GM12872 (cell line): Measurements from ENCODE around the gene ANKRD39.

Source experiments
- TF ChIP-seq, protein P1 (sequence below): IDR thresholded peaks from 3 replicates; pipeline ENCODE4 v1.5.1; 2011; ENCODE audit warnings: low read depth, mild to moderate bottlenecking, low read length, moderate library complexity; ENCODE audit not compliant: insufficient read depth

The ANKRD39 gene

GRCh38 chr2:96819876-96820511 lies 37.8 kb downstream of the ANKRD39 start:
- TF ChIP-seq, protein P1, sequence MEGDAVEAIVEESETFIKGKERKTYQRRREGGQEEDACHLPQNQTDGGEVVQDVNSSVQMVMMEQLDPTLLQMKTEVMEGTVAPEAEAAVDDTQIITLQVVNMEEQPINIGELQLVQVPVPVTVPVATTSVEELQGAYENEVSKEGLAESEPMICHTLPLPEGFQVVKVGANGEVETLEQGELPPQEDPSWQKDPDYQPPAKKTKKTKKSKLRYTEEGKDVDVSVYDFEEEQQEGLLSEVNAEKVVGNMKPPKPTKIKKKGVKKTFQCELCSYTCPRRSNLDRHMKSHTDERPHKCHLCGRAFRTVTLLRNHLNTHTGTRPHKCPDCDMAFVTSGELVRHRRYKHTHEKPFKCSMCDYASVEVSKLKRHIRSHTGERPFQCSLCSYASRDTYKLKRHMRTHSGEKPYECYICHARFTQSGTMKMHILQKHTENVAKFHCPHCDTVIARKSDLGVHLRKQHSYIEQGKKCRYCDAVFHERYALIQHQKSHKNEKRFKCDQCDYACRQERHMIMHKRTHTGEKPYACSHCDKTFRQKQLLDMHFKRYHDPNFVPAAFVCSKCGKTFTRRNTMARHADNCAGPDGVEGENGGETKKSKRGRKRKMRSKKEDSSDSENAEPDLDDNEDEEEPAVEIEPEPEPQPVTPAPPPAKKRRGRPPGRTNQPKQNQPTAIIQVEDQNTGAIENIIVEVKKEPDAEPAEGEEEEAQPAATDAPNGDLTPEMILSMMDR, result 0 out of 3 replicates have a peak, but pooled peaks have one; percentile 5

DNA sequence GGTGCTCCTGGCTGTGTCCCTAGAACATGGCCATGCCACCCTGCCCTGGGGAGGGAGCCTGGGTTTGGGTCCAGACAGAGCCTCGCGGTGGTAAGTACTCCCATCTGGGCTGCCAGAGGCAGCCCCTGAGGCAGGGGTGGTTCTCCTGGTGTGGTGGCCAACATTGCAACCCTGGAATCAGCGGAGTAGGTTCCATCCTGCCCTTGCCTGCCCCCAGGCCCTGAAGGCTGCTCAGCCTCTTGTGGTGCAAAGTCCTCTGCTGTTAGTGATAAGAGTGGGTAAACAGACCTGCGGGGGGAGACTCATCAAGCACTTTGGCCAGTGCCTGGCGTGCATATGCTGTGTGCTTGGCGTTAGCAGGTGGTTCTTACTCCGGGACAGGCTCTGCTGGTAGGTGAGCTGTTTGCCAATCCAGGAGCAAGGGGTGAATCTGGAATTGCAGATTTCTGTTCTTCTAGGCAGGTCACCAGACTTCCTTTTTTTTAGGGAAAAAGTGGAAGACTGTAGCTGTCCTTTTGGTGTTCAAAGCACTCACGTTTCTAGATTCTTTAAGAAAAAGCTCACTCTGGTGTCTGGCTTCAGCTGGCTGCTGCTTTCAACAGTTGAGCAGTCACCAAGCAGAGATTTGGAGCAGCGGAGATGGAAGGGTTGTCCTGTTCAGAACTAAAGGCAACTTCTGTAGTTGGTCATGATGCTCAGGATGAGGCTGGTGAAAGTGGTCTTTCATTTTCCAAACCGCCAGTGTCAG lies 38.5 kb downstream of the ANKRD39 start:
- TF ChIP-seq, protein P1, result no peak

GRCh38 chr2:96817882-96818281 lies 39.9 kb downstream of the ANKRD39 start:
- TF ChIP-seq, protein P1, result no peak

DNA sequence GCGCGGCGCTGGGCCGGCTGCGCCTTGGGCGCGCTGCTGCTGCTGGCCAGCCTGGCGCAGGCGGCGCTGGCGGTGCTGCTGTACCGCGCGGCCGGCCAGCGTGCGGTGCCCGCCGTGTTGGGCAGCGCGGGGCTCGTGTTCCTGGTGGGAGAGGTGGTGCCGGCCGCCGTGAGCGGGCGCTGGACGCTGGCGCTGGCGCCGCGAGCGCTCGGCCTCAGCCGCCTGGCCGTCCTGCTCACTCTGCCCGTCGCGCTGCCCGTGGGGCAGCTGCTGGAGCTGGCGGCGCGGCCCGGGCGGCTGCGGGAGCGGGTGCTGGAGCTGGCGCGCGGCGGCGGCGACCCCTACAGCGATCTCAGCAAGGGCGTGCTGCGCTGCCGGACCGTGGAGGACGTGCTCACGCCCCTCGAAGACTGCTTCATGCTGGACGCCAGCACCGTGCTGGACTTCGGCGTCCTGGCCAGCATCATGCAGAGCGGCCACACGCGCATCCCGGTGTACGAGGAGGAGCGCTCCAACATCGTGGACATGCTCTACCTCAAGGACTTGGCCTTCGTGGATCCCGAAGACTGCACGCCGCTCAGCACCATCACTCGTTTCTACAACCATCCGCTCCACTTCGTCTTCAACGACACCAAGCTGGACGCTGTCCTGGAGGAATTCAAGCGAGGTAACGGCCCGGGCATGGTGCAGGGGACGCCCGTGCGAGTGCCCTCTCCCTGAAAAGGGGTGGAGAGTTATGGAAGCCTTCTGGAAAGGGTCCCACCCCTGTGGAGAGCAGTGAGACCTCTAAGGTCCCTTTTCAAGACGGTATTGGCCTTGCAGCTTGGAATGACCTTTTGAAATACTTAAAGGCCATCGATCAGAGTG lies 40.7 kb downstream of the ANKRD39 start:
- TF ChIP-seq, protein P1, result no peak

DNA sequence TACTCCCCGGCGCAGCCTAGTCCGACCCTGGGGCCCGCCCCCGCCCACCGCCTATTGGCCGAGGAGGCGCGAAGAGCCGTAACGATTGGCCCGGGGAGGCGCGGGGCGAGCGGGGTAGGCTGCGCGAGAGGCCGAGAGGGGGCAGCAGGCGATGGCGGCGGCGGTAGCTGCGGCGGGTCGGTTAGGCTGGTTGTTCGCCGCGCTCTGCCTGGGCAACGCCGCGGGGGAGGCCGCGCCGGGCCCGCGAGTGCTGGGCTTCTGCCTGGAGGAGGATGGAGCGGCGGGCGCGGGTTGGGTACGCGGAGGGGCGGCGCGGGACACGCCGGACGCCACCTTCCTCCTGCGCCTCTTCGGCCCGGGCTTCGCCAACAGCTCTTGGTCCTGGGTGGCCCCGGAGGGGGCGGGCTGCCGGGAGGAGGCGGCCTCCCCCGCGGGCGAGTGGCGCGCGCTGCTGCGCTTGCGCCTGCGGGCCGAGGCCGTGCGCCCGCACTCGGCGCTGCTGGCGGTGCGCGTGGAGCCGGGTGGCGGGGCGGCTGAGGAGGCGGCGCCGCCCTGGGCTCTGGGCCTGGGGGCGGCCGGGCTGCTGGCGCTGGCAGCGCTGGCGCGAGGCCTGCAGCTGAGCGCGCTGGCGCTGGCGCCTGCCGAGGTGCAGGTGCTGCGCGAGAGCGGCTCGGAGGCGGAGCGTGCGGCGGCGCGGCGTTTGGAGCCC lies 41.5 kb downstream of the ANKRD39 start, which contains the start of gene CNNM3:
Gene CNNM3 (plus strand): TSS at position 142 of the 709 bp plus-strand sequence. CDS start 10 bp downstream, at position 152.
- TF ChIP-seq, protein P1, result peak; percentile 42; the same call in 2 of the 3 replicates

DNA sequence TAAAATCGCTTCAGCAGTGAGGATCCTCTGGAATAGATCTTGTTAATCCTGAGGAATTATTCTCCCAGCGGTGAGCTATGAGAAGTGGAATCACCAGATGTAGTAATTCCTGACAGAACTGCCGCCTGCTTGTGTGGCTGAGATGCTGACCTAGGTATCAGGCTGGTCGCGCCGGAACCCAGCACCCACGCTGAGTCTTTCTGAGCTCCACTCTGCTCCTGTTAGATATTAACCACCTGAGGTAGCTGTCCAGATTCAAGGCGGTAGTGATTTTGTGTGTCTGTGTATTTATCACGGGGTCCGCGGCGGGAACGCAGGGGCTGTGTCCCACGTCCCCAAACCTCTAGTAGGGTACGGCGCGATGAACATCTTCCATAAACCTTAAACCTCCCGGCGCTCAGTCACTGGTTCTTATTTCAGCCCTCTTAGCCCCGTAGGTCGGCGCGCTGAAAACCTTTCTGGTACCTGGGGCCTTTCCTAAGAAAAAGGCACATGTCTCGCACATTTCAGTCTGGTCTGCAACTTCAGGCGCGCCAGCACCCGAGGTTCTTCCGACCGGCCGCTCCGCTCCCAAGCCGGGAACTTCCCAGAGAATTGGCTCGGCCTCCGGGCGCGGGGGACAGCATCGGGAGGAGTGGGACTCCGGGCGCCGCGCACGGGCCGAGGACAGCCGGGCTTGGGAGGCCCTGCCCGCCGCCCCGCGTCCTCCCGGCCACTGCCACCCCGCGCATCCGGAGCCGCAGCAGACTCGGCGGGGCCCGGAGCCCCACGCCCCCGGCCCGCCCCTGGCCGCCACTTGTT lies 42.3 kb downstream of the ANKRD39 start:
- TF ChIP-seq, protein P1, result no peak
